Caco-2 (cell line): ENCODE data around the gene EFHD1. TPM values are rescaled to one million over a fixed set of nuclear protein-coding genes. Genes with fewer than 3 reads are reported as not detected.

Source experiments
- BruUV-seq: library from RNA; stranded (reverse); fragments of 400-500 nt; replicated peaks from 2 replicates; lab custom pipeline; 2021; lab: Mats Ljungman, UMichigan
- CTCF ChIA-PET: fragments of 300-600 bp; sonication (Branson Sonifier 250); formaldehyde crosslinking; loops from one replicate; lab custom pipeline; 2022; ENCODE audit warnings: antibody characterized with exemption; lab: Charles Lee
- POLR2A ChIA-PET: fragments of 300-600 bp; sonication (Branson Sonifier 250); formaldehyde crosslinking; loops from one replicate; lab custom pipeline; 2022; ENCODE audit warnings: antibody characterized with exemption; lab: Charles Lee
- DNase-seq, 2 experiments: peaks; one replicate each; pipeline versions ENCODE4 v3.0.0 to v3.0.0-alpha.2; 2020 to 2022
- H3K27me3 ChIP-seq: replicated peaks from 2 replicates; pipeline ENCODE4 v1.6.0; 2011; ENCODE audit warnings: low read length; ENCODE audit not compliant: control insufficient read depth, insufficient read depth
- H3K36me3 ChIP-seq: 2 replicates; pipeline ENCODE4 v1.5.1; 2011; ENCODE audit warnings: low read length; ENCODE audit not compliant: control insufficient read depth, insufficient read depth
- H3K4me1 ChIP-seq: fragments of 250-450 bp; sonication (Bioruptor Pico); 2 replicates; pipeline ENCODE4 v1.5.1; 2020; ENCODE audit warnings: mild to moderate bottlenecking
- H3K4me3 ChIP-seq: 2 replicates; pipeline ENCODE4 v1.5.1; 2011; ENCODE audit warnings: low read depth, mild to moderate bottlenecking, control low read depth, low read length
- H3K9me3 ChIP-seq: fragments of 250-450 bp; sonication (Bioruptor Pico); 2 replicates; pipeline ENCODE4 v1.5.1; 2020; ENCODE audit warnings: mild to moderate bottlenecking, moderate library complexity
- H3K27ac Mint-ChIP-seq: one replicate; pipeline ENCODE4 v1.8.0; 2022; ENCODE audit warnings: mixed read lengths; ENCODE audit not compliant: unreplicated experiment
- H3K27me3 Mint-ChIP-seq: one replicate; pipeline ENCODE4 v1.8.0; 2022; ENCODE audit warnings: mixed read lengths; ENCODE audit not compliant: insufficient read depth, unreplicated experiment
- H3K36me3 Mint-ChIP-seq: one replicate; pipeline ENCODE4 v1.8.0; 2022; ENCODE audit warnings: mild to moderate bottlenecking, mixed read lengths; ENCODE audit not compliant: insufficient read depth, unreplicated experiment
- H3K4me1 Mint-ChIP-seq: one replicate; pipeline ENCODE4 v1.8.0; 2022; ENCODE audit warnings: low read depth, mixed read lengths; ENCODE audit not compliant: unreplicated experiment
- H3K4me3 Mint-ChIP-seq: one replicate; pipeline ENCODE4 v1.8.0; 2022; ENCODE audit warnings: mild to moderate bottlenecking, moderate library complexity, mixed read lengths; ENCODE audit not compliant: unreplicated experiment
- H3K9me3 Mint-ChIP-seq: one replicate; pipeline ENCODE4 v1.8.0; 2022; ENCODE audit warnings: mixed read lengths; ENCODE audit not compliant: unreplicated experiment
- intact Hi-C: fragments of 100-400 bp; cut with micrococcal nuclease; formaldehyde crosslinking; loops from one replicate; pipeline ENCODE4 v1.10.0; 2022; ENCODE audit not compliant: unreplicated experiment
- total RNA-seq: library from RNA; stranded (reverse); gene quantifications from 2 replicates; pipeline ENCODE4 v1.2.3, GENCODE V29; 2022
- TF ChIP-seq, protein P1 (sequence below), 2 experiments: fragments of 200-600 bp in 1 of 2; IDR thresholded peaks; 1 replicate in 1 of 2; 2 replicates in 1 of 2; pipeline versions ENCODE4 v1.5.1 to v1.8.0; 2011 to 2022; ENCODE audit warnings: antibody characterized with exemption in 1 of 2, control low read depth in 1 of 2, inconsistent platforms in 1 of 2, low read depth in 1 of 2, low read length in 1 of 2, mild to moderate bottlenecking in 1 of 2, moderate library complexity in 1 of 2; ENCODE audit not compliant: insufficient read depth in 1 of 2, severe bottlenecking in 1 of 2, unreplicated experiment in 1 of 2

Gene EFHD1
- total RNA-seq, 1 experiment from 2014 or later, result 4.2 TPM

DNA sequence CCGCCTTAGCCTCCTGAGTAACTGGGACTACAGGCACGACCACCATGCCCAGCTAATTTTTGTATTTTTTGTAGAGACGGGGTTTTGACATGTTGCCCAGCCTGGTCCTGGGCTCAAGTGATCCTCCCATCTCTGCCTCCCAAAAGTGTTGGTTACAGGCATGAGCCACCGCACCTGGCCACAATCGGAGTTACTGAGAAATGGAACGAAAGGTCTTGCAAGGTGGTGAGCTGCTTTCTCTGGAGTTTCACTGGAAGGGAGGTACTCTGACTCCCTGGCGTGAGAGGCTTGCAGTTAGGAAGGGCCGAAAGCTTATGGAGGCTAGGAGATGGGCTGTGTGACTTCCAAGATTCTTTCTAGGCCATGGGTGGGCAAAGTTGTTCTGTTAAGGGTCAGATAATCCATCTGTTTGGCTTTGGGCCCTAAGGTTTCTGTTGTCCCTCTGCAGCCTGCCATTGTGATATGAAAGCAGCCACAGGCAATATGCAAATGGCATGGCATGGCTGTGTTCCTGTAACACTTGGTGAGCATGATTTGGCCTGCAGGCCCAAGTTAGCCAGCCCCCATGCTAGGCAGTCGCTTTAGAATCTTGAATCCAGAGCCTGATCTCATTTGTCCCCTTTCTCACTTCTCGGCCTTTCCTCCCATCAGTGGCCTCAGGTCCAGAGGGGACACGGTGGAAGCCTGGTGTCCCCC, 7.9 kb downstream of the EFHD1 start:
- Histone ChIP-seq H3K9me3 (no peaks in the 10 kb centered on the region), H3K27me3 (no peaks in the 10 kb centered on the region), H3K36me3 (no peaks in the 10 kb centered on the region), H3K4me3 (no peak overlapping the region), H3K4me1 (no peaks in the 10 kb centered on the region)
- no peaks in the 10 kb centered on the region for H3K36me3 Mint-ChIP-seq
- H3K4me3 Mint-ChIP-seq, result no peak overlapping the region
- ChIA-PET POLR2A (no interaction called here), CTCF (no interaction called here)
- H3K27me3 Mint-ChIP-seq, result no peaks in the 10 kb centered on the region
- H3K27ac Mint-ChIP-seq, result no peak overlapping the region
- H3K9me3 Mint-ChIP-seq, result no peaks in the 10 kb centered on the region
- intact Hi-C loops, result no loop called here
- H3K4me1 Mint-ChIP-seq, result no peaks in the 10 kb centered on the region
- TF ChIP-seq, protein P1, sequence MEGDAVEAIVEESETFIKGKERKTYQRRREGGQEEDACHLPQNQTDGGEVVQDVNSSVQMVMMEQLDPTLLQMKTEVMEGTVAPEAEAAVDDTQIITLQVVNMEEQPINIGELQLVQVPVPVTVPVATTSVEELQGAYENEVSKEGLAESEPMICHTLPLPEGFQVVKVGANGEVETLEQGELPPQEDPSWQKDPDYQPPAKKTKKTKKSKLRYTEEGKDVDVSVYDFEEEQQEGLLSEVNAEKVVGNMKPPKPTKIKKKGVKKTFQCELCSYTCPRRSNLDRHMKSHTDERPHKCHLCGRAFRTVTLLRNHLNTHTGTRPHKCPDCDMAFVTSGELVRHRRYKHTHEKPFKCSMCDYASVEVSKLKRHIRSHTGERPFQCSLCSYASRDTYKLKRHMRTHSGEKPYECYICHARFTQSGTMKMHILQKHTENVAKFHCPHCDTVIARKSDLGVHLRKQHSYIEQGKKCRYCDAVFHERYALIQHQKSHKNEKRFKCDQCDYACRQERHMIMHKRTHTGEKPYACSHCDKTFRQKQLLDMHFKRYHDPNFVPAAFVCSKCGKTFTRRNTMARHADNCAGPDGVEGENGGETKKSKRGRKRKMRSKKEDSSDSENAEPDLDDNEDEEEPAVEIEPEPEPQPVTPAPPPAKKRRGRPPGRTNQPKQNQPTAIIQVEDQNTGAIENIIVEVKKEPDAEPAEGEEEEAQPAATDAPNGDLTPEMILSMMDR (IDR thresholded peaks at IDR 0.05; ENCODE audit: insufficient read depth in 1 of 2, low read depth in 1 of 2, low read length in 1 of 2, severe bottlenecking in 1 of 2, unreplicated experiment in 1 of 2), result no peak
- BruUV-seq, result no TSS peak
- no peak for DNase-seq

DNA sequence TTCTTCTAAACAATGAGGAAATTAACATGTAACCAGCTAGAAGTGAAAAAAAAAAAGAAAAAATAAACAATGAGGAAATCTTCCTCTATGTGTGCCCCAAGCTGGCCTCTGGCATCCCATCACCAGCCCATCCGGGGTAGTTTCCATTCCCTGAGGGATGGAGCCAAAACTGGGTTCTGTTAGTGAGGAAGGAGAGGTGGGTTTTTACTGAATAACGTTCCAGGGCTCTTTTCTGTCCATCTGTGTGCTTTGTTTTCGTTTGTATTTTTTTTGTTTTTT, 9.7 kb downstream of the EFHD1 start:
- ChIA-PET CTCF (no interaction called here), POLR2A (no interaction called here)
- Mint-ChIP-seq H3K36me3 (no peaks in the 10 kb centered on the region), H3K4me3 (no peak overlapping the region), H3K27ac (no peak overlapping the region), H3K9me3 (no peaks in the 10 kb centered on the region), H3K4me1 (no peaks in the 10 kb centered on the region), H3K27me3 (no peaks in the 10 kb centered on the region)
- Histone ChIP-seq H3K4me1 (no peaks in the 10 kb centered on the region), H3K9me3 (no peaks in the 10 kb centered on the region), H3K4me3 (no peak overlapping the region), H3K36me3 (no peaks in the 10 kb centered on the region), H3K27me3 (no peaks in the 10 kb centered on the region)
- DNase-seq, result no peak
- TF ChIP-seq, protein P1 (IDR thresholded peaks at IDR 0.05; ENCODE audit: insufficient read depth in 1 of 2, low read depth in 1 of 2, low read length in 1 of 2, severe bottlenecking in 1 of 2, unreplicated experiment in 1 of 2), result no peak
- intact Hi-C loops, result no loop called here
- BruUV-seq, result no TSS peak

DNA sequence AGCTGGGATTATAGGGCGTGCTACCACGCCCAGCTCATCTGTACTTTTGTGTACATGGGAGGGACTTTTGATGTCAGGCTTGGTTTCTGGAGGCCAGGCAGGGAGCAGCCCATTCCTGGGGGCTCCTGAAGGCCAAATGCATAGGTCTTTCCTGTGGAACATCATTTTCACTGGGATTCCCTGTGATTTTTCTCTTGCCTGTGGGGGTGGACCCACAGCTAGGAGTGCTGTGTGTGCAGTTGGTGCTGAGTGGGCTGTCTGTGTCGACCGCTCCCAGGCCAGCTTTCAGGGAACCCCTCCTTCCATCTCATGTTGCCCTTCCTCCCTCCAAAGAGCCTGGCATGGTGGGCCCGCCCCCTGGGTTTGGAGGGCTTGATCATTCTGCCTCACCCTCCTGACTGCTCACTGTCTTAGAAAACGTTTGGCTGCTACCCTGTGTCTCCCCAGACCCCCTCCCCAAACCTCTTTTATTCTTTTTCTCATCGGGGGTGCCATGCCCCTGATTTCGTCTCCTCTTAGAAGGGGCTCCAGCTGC, 10.5 kb downstream of the EFHD1 start:
- Histone ChIP-seq H3K4me1 (no peaks in the 10 kb centered on the region), H3K36me3 (no peaks in the 10 kb centered on the region), H3K4me3 (no peak overlapping the region), H3K27me3 (no peaks in the 10 kb centered on the region), H3K9me3 (no peaks in the 10 kb centered on the region)
- no peaks in the 10 kb centered on the region for H3K36me3 Mint-ChIP-seq
- no peak for DNase-seq
- ChIA-PET POLR2A (no interaction called here), CTCF (no interaction called here)
- H3K27ac Mint-ChIP-seq, result no peak overlapping the region
- no peaks in the 10 kb centered on the region for H3K4me1 Mint-ChIP-seq
- intact Hi-C loops, result no loop called here
- no TSS peak for BruUV-seq
- TF ChIP-seq, protein P1 (IDR thresholded peaks at IDR 0.05; ENCODE audit: insufficient read depth in 1 of 2, low read depth in 1 of 2, low read length in 1 of 2, severe bottlenecking in 1 of 2, unreplicated experiment in 1 of 2), result no peak
- H3K9me3 Mint-ChIP-seq, result no peaks in the 10 kb centered on the region
- no peak overlapping the region for H3K4me3 Mint-ChIP-seq
- H3K27me3 Mint-ChIP-seq, result no peaks in the 10 kb centered on the region
